Osteoblast (primary cell): Measurements from ENCODE around the gene CIT. TPM values are rescaled to one million over a fixed set of nuclear protein-coding genes. Genes with fewer than 3 reads are reported as not detected.
A peak's percentile ranks its signal among the peaks of the same experiment; 100 is the strongest.
"Not testable (repeated sequence)": the region's sequence is repeated elsewhere in the genome, so short reads cannot be mapped to it uniquely, and the experiment has no call there.

Experiments
- DNase-seq: peaks from one replicate; pipeline ENCODE4 v3.0.0; 2011; ENCODE audit warnings: low spot score, mixed read lengths; ENCODE audit not compliant: insufficient read length; ENCODE audit errors: missing footprints
- H2AFZ ChIP-seq: 2 replicates; pipeline ENCODE4 v1.6.0; 2011; ENCODE audit warnings: mild to moderate bottlenecking, low read length
- H3K27ac ChIP-seq: 2 replicates; pipeline ENCODE4 v1.5.1; 2011; ENCODE audit warnings: mild to moderate bottlenecking, low read depth, low read length, moderate library complexity
- H3K27me3 ChIP-seq: 2 replicates; pipeline ENCODE4 v1.6.0; 2012; ENCODE audit warnings: mild to moderate bottlenecking, control low read depth, inconsistent platforms, low read length, moderate library complexity; ENCODE audit not compliant: insufficient read depth
- H3K36me3 ChIP-seq: 2 replicates; pipeline ENCODE4 v1.5.1; 2011; ENCODE audit warnings: mild to moderate bottlenecking, low read length, control low read depth, moderate library complexity; ENCODE audit not compliant: insufficient read depth
- H3K4me1 ChIP-seq: 2 replicates; pipeline ENCODE4 v1.5.1; 2011; ENCODE audit warnings: mild to moderate bottlenecking, low read length, control low read depth, moderate library complexity; ENCODE audit not compliant: insufficient read depth
- H3K4me2 ChIP-seq: 2 replicates; pipeline ENCODE4 v1.6.0; 2011; ENCODE audit warnings: mild to moderate bottlenecking, low read length; ENCODE audit not compliant: insufficient read depth
- H3K4me3 ChIP-seq: fragments of 200-600 bp; sonication (generic); 3 replicates; pipeline ENCODE4 v1.5.1; 2012; ENCODE audit warnings: mild to moderate bottlenecking, low read length, inconsistent platforms; ENCODE audit not compliant: insufficient read depth
- H3K79me2 ChIP-seq: 2 replicates; pipeline ENCODE4 v1.6.0; 2012; ENCODE audit warnings: mild to moderate bottlenecking, low read length, control low read depth, inconsistent platforms; ENCODE audit not compliant: insufficient read depth
- H3K9me3 ChIP-seq: 2 replicates; pipeline ENCODE4 v1.5.1; 2011; ENCODE audit warnings: low read depth, low read length, control low read depth
- H4K20me1 ChIP-seq: 2 replicates; pipeline ENCODE4 v1.6.0; 2012; ENCODE audit warnings: mild to moderate bottlenecking, low read length, control low read depth; ENCODE audit not compliant: insufficient read depth
- total RNA-seq: library from RNA; depleted of rRNA; stranded (reverse); fragments of >200 nt; gene quantifications from 2 replicates; pipeline ENCODE4 v1.2.3, GENCODE V29; 2012
- TF ChIP-seq, protein P1 (sequence below): IDR thresholded peaks from 2 replicates; pipeline ENCODE4 v1.5.1; 2011; ENCODE audit warnings: mild to moderate bottlenecking, low read depth, low read length, moderate library complexity; ENCODE audit errors: extremely low read depth

CIT gene
- total RNA-seq, 1 donor, result 10.1 TPM

DNA sequence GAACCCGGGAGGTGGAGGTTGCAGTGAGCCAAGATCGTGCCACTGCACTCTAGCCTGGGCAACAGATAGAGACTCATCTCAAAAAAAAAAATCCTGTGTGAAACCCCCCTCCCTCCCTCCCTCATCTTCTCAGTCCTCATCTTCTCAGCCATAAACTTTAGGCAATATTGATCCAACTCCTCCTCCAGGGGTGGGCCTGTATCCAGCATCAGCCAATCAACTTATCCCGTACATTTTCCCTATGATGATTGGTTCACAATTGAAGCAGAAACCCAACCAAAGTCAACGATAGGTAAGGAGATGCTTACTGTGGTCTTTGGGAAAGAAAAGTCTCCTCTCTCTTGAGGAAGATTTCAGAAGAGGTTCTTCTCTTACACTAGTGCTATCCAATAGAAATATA, 33.5 kb upstream of the CIT start:
- no peaks in the 10 kb centered on the region for H4K20me1 ChIP-seq
- no peaks in the 10 kb centered on the region for H3K9me3 ChIP-seq
- H3K27me3 ChIP-seq, result no peaks in the 10 kb centered on the region
- H3K36me3 ChIP-seq, result no peaks in the 10 kb centered on the region
- H3K4me1 ChIP-seq, result peaks cover 16% of the 10 kb centered on the region
- TF ChIP-seq, protein P1, sequence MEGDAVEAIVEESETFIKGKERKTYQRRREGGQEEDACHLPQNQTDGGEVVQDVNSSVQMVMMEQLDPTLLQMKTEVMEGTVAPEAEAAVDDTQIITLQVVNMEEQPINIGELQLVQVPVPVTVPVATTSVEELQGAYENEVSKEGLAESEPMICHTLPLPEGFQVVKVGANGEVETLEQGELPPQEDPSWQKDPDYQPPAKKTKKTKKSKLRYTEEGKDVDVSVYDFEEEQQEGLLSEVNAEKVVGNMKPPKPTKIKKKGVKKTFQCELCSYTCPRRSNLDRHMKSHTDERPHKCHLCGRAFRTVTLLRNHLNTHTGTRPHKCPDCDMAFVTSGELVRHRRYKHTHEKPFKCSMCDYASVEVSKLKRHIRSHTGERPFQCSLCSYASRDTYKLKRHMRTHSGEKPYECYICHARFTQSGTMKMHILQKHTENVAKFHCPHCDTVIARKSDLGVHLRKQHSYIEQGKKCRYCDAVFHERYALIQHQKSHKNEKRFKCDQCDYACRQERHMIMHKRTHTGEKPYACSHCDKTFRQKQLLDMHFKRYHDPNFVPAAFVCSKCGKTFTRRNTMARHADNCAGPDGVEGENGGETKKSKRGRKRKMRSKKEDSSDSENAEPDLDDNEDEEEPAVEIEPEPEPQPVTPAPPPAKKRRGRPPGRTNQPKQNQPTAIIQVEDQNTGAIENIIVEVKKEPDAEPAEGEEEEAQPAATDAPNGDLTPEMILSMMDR, result no peak
- no peak overlapping the region for H2AFZ ChIP-seq
- DNase-seq, result no peak
- H3K27ac ChIP-seq, result no peak overlapping the region
- H3K4me3 ChIP-seq, result no peak overlapping the region
- no peaks in the 10 kb centered on the region for H3K79me2 ChIP-seq
- H3K4me2 ChIP-seq, result no peak overlapping the region

DNA sequence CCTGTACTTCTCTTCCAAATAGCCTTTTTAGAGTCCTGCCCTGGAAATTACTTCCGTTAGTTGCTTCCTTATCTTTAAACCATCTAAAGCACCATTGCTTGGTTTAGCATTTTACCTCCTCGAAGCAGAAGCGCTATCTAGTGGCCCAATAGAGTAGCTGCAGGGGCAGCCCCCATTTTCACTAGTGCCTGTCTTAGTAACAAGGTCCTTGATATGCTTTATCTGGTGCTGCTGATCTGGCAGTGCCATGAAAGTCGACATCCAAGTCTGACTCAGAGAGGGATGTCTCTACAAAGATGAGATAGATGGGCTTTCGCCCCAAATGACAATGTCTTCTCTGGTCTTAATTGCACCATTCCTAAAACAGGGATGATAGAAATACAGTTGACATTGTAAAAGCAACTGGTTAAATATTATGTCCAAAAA, 25.0 kb upstream of the CIT start:
- Histone ChIP-seq H3K27me3 (no peaks in the 10 kb centered on the region), H3K27ac (no peak overlapping the region), H3K79me2 (no peaks in the 10 kb centered on the region), H4K20me1 (no peaks in the 10 kb centered on the region), H3K4me3 (no peak overlapping the region), H3K4me1 (peaks cover 3% of the 10 kb centered on the region), H3K36me3 (no peaks in the 10 kb centered on the region), H2AFZ (peak overlapping the region; percentile 18), H3K9me3 (no peaks in the 10 kb centered on the region), H3K4me2 (no peak overlapping the region)
- DNase-seq, result peak; percentile 84
- TF ChIP-seq, protein P1, result peak; percentile 94

DNA sequence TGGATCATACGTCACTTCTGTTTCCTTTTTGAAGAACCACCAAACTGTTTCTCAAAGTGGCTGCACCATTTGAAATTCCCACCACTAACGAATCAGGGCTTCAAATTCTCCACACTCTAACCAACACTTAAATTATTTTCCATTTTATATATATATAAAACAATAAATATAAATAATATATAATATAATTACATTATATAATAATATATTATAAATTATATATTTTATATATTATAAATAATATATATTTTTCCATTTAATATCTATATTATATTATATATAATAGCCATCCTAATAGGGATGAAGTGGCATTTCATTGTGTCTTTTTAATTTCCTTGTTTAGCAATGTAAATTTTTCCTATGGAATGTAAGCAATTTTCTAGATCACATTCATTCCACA, 24.6 kb upstream of the CIT start:
- Histone ChIP-seq H3K9me3 (no peaks in the 10 kb centered on the region), H3K4me1 (peaks cover 3% of the 10 kb centered on the region), H3K36me3 (no peaks in the 10 kb centered on the region), H3K4me2 (no peak overlapping the region), H3K4me3 (no peak overlapping the region), H3K27ac (no peak overlapping the region), H3K27me3 (no peaks in the 10 kb centered on the region), H3K79me2 (no peaks in the 10 kb centered on the region), H4K20me1 (no peaks in the 10 kb centered on the region), H2AFZ (peak overlapping the region; percentile 18)
- DNase-seq, result no peak
- TF ChIP-seq, protein P1, result no peak

DNA sequence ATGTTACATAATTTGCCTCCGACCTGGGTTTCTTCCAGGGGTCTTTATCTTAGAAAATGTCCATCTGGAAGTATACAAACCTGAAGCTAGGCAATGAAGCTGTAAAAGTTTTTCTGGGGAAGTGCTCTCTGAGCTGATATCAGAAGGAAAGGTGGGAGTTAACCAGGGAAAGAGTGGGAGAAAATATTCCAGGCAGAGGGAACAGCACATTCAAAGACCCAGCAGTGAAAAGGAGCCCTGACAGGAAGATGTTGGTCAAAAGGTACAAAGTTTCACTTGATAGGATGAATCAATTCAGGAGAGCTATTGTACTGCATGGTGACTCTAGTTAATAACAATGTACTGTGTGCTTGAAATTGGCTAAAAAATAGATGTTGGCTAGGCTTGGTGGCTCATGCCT, 17.8 kb upstream of the CIT start:
- no peak overlapping the region for H2AFZ ChIP-seq
- H3K27ac ChIP-seq, result no peak overlapping the region
- peaks cover 3% of the 10 kb centered on the region for H3K9me3 ChIP-seq
- no peaks in the 10 kb centered on the region for H3K79me2 ChIP-seq
- no peaks in the 10 kb centered on the region for H3K36me3 ChIP-seq
- no peak overlapping the region for H3K4me3 ChIP-seq
- TF ChIP-seq, protein P1, result no peak
- H3K4me1 ChIP-seq, result no peaks in the 10 kb centered on the region
- no peak overlapping the region for H3K4me2 ChIP-seq
- DNase-seq, result no peak
- H3K27me3 ChIP-seq, result peaks cover 2% of the 10 kb centered on the region
- H4K20me1 ChIP-seq, result no peaks in the 10 kb centered on the region

DNA sequence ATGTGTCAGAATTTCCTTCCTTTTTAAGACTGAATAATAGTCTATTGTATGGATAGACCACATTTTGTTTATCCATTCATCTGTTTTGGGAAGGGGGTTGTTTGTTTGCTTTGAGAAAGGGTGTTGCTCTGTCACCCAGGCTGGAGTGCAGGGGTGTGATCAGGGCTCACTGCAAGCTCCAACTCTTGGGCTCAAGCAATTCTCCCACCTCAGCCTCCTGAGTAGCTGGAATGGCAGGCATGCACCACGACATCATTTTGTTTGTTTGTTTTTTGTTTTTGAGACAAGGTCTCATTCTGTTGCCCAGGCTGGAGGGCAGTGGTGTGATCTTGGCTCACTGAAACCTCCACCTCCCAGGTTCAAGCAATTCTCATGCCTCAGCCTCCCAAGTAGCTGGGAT, 15.5 kb upstream of the CIT start:
- not testable (repeated sequence) for H3K27me3 ChIP-seq, H3K4me3 ChIP-seq, H3K4me1 ChIP-seq, H3K36me3 ChIP-seq, H3K79me2 ChIP-seq, H3K9me3 ChIP-seq, DNase-seq, H3K27ac ChIP-seq, H4K20me1 ChIP-seq, H3K4me2 ChIP-seq, H2AFZ ChIP-seq
